ENCODE results near the gene APOD.
A peak's percentile ranks its signal among the peaks of the same experiment; 100 is the strongest.

Gene APOD

DNA sequence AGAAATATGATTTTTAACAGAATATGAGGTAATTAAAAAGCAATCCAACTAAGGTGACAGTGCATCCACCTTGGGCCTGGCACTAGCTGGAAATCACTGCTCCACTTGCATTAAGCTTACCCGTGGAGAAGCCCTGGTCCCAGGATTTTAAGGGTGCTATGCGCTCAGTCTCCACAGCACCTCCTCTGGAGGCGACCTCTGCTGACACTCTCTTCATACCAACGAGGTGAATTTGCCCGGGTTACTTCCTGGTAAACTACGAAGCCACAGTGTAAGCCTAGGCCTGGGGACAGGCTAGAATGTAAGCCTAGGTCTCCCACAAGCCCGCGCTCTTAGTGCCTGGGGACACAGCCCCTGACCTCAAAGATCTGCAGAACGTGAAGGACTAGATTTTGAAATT lies 793 bp downstream of the APOD start:
- Mint-ChIP-seq H3K9me3 (no peaks in the 10 kb centered on the region), H3K27me3 (no peaks in the 10 kb centered on the region), H3K4me1 (peaks cover 9 to 11% of the 10 kb centered on the region in 2 donors), H3K27ac (no peak overlapping the region), H3K36me3 (no peaks in the 10 kb centered on the region), H3K4me3 (no peak overlapping the region)
- no peak for ATAC-seq (replicated peaks)
- no peak for DNase-seq

GRCh38 chr3:195580744-195581443 lies 2.8 kb downstream of the APOD start:
- peaks cover 9 to 11% of the 10 kb centered on the region in 2 donors for H3K4me1 Mint-ChIP-seq
- no peak overlapping the region for H3K4me3 Mint-ChIP-seq
- H3K9me3 Mint-ChIP-seq: no peaks in the 10 kb centered on the region
- DNase-seq (no peak), ATAC-seq (replicated peaks) (no peak)
- no peaks in the 10 kb centered on the region for H3K27me3 Mint-ChIP-seq
- H3K36me3 Mint-ChIP-seq: no peaks in the 10 kb centered on the region
- no peak overlapping the region for H3K27ac Mint-ChIP-seq

DNA sequence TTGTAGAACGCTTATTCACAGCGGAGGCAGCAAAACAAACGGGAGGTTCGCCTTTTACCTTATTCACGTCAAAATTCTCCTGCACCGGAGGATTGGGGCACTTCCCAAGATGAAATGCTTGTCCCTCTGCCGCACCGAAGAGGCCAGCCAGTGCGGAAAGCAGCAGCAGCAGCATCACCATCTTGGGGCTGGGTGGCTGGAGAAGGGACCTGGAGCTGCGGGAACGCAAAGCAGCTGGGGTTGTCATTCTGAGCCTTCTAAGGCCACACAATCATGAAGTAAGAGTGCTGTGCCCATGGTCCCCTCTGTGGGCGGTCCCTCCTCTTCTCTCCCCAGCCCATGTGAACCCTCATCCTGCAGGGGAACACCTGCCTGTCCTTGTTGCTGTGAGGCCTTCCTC lies 4.5 kb downstream of the APOD start:
- no peaks in the 10 kb centered on the region for H3K27me3 Mint-ChIP-seq
- H3K9me3 Mint-ChIP-seq: no peaks in the 10 kb centered on the region
- DNase-seq (no peak), ATAC-seq (replicated peaks) (no peak)
- H3K27ac Mint-ChIP-seq: no peak overlapping the region
- no peaks in the 10 kb centered on the region for H3K36me3 Mint-ChIP-seq
- no peak overlapping the region for H3K4me3 Mint-ChIP-seq
- H3K4me1 Mint-ChIP-seq: peaks cover 9 to 11% of the 10 kb centered on the region in 2 donors

DNA sequence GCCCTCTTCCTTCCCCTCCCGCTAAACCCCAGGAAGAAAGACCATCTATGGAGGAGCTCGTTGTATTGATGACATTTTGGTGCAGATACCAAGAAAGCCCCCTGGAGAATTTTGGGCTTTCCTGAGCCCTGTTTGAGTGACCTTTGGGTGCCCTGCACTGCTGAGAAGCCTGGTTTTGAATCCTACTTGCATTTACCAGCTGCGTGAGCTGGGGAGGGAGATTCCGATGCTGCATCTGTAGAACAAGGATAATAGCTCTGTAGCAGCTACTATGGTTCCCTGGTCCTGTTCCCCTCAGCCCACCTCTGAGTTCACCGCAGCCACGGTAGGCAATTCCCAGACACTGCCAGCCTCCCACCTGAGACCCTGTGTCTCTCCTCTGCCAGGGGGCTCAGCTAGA lies 5.2 kb downstream of the APOD start:
- Mint-ChIP-seq H3K4me1 (peaks cover 9% of the 10 kb centered on the region in 2 donors), H3K27ac (no peak overlapping the region), H3K27me3 (no peaks in the 10 kb centered on the region), H3K9me3 (no peaks in the 10 kb centered on the region), H3K36me3 (no peaks in the 10 kb centered on the region), H3K4me3 (no peak overlapping the region)
- ATAC-seq (replicated peaks) (peak in 1 of 2 donors; percentile 29), DNase-seq (no peak)

GRCh38 chr3:195577645-195578177 lies 6.0 kb downstream of the APOD start:
- H3K36me3 Mint-ChIP-seq: no peaks in the 10 kb centered on the region
- DNase-seq: no peak
- no peak for ATAC-seq (replicated peaks)
- no peaks in the 10 kb centered on the region for H3K27me3 Mint-ChIP-seq
- H3K9me3 Mint-ChIP-seq: no peaks in the 10 kb centered on the region
- H3K4me1 Mint-ChIP-seq: peaks cover 9% of the 10 kb centered on the region in 2 donors
- no peak overlapping the region for H3K4me3 Mint-ChIP-seq
- no peak overlapping the region for H3K27ac Mint-ChIP-seq

- no peak overlapping the region for H3K27ac Mint-ChIP-seq
- H3K4me3 Mint-ChIP-seq: no peak overlapping the region
- DNase-seq: no peak
- peaks cover 17 to 18% of the 10 kb centered on the region in 2 donors for H3K4me1 Mint-ChIP-seq
- H3K36me3 Mint-ChIP-seq: no peaks in the 10 kb centered on the region
- no peak for ATAC-seq (replicated peaks)
- H3K9me3 Mint-ChIP-seq: no peaks in the 10 kb centered on the region
- H3K27me3 Mint-ChIP-seq: no peaks in the 10 kb centered on the region
Observed at GRCh38 chr3:195574497-195575304, 9.0 kb downstream of the APOD start.

- DNase-seq (no peak), ATAC-seq (replicated peaks) (no peak)
- Mint-ChIP-seq H3K9me3 (no peaks in the 10 kb centered on the region), H3K27ac (no peak overlapping the region), H3K4me3 (no peak overlapping the region), H3K4me1 (peaks cover 16 to 22% of the 10 kb centered on the region in 2 donors), H3K27me3 (no peaks in the 10 kb centered on the region), H3K36me3 (no peaks in the 10 kb centered on the region)
Observed at GRCh38 chr3:195573611-195574496, 9.9 kb downstream of the APOD start.

- H3K27me3 Mint-ChIP-seq: peaks cover 5 to 6% of the 10 kb centered on the region in 2 donors
- DNase-seq: no peak
- H3K36me3 Mint-ChIP-seq: no peaks in the 10 kb centered on the region
- no peak overlapping the region for H3K27ac Mint-ChIP-seq
- no peak overlapping the region for H3K4me3 Mint-ChIP-seq
- ATAC-seq (replicated peaks): no peak
- peaks cover 13 to 24% of the 10 kb centered on the region in 2 donors for H3K4me1 Mint-ChIP-seq
- no peaks in the 10 kb centered on the region for H3K9me3 Mint-ChIP-seq
Observed at GRCh38 chr3:195571361-195571760, 12.4 kb downstream of the APOD start.

DNA sequence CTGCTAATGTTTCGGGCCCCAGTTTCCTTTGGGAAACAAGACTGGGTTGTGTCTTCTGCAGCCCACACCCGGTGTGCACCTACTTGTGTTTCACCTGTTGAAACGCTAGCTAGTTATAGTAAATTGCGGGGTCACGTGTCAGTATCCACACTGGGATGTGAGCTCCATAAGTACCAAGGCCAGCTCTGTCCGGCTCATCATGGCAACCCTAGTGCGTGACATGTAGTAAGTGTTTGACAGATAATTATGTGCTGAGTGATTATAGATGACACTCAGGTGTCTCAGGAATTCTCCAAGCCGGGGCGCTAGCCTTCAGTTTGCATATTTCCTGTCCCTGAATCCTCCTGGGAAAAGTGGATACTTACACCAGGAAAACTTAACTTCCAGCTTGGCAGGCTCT lies 12.8 kb downstream of the APOD start:
- no peak overlapping the region for H3K4me3 Mint-ChIP-seq
- peaks cover 13 to 26% of the 10 kb centered on the region in 2 donors for H3K4me1 Mint-ChIP-seq
- ATAC-seq (replicated peaks): no peak
- DNase-seq: no peak
- no peaks in the 10 kb centered on the region for H3K36me3 Mint-ChIP-seq
- no peaks in the 10 kb centered on the region for H3K9me3 Mint-ChIP-seq
- H3K27ac Mint-ChIP-seq: no peak overlapping the region
- peaks cover 6 to 8% of the 10 kb centered on the region in 2 donors for H3K27me3 Mint-ChIP-seq

DNA sequence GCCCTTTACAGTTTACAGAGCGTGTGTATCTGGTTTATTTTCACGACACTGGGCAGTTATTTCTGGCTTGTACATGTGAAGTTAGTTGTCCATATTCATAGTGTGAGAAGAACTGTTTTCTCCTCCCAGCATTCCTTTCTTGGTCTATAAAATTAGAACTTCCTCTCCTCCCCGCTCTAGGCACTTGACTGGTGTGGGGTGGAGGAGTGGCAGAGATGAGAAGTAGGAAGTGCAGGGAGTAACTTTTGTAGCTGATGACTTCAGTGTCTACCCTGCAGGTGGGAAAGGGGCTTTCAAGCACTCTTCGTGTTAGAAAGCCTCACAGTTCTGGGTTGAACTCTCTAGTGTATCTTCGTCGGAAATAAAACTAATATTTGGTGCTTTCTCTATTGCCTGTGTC lies 13.4 kb downstream of the APOD start:
- DNase-seq: no peak
- no peak overlapping the region for H3K4me3 Mint-ChIP-seq
- no peaks in the 10 kb centered on the region for H3K36me3 Mint-ChIP-seq
- peaks cover 13 to 26% of the 10 kb centered on the region in 2 donors for H3K4me1 Mint-ChIP-seq
- no peak overlapping the region for H3K27ac Mint-ChIP-seq
- H3K9me3 Mint-ChIP-seq: no peaks in the 10 kb centered on the region
- peaks cover 6 to 8% of the 10 kb centered on the region in 2 donors for H3K27me3 Mint-ChIP-seq
- peak in 1 of 2 donors; percentile 34 for ATAC-seq (replicated peaks)

DNA sequence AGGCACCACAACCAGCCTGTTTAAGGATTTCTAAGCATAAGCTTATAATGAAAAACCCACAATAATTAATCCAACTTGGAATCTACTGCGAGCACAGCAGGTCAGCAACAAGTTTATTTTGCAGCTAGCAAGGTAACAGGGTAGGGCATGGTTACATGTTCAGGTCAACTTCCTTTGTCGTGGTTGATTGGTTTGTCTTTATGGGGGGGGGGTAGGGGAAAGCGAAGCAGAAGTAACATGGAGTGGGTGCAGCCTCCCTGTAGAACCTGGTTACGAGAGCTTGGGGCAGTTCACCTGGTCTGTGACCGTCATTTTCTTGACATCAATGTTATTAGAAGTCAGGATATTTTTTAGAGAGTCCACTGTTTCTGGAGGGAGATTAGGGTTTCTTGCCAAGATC lies 15.1 kb downstream of the APOD start:
- Mint-ChIP-seq H3K4me1 (peaks cover 13 to 26% of the 10 kb centered on the region in 2 donors), H3K4me3 (no peak overlapping the region), H3K36me3 (no peaks in the 10 kb centered on the region), H3K9me3 (no peaks in the 10 kb centered on the region), H3K27me3 (peaks cover 6 to 8% of the 10 kb centered on the region in 2 donors), H3K27ac (no peak overlapping the region)
- ATAC-seq (replicated peaks) (no peak), DNase-seq (no peak)

- ATAC-seq (replicated peaks) (no peak), DNase-seq (no peak)
- Mint-ChIP-seq H3K36me3 (no peaks in the 10 kb centered on the region), H3K27me3 (peaks cover 6 to 8% of the 10 kb centered on the region in 2 donors), H3K27ac (no peak overlapping the region), H3K4me1 (peaks cover 13 to 26% of the 10 kb centered on the region in 2 donors), H3K9me3 (no peaks in the 10 kb centered on the region), H3K4me3 (no peak overlapping the region)
Observed at GRCh38 chr3:195566797-195567196, 16.9 kb downstream of the APOD start.

DNA sequence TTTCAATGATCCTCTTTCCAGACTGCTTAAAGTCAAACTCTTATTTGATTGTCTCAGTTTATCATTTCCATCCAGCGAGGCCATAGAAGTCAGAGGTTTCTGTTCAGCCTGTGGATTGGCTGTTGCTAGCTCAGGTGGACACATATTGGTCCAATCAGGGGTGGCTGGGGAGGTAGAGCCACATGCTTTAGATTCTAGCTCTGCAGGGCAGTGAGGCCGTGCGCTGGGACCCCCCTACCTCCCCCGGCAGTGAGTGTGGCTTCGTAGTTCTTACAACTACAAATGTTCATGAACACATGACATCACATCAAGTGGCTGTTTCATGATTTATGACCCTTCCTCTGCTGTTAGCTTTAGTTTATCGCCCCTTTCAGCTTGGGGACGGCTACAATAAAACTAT lies 18.0 kb downstream of the APOD start:
- H3K27ac Mint-ChIP-seq: no peak overlapping the region
- ATAC-seq (replicated peaks) (no peak), DNase-seq (no peak)
- H3K36me3 Mint-ChIP-seq: no peaks in the 10 kb centered on the region
- peaks cover 12 to 25% of the 10 kb centered on the region in 2 donors for H3K4me1 Mint-ChIP-seq
- H3K27me3 Mint-ChIP-seq: peaks cover 6 to 8% of the 10 kb centered on the region in 2 donors
- no peaks in the 10 kb centered on the region for H3K9me3 Mint-ChIP-seq
- no peak overlapping the region for H3K4me3 Mint-ChIP-seq

GRCh38 chr3:195563317-195563716 lies 20.4 kb downstream of the APOD start:
- no peak overlapping the region for H3K27ac Mint-ChIP-seq
- ATAC-seq (replicated peaks): no peak
- no peaks in the 10 kb centered on the region for H3K36me3 Mint-ChIP-seq

More at GRCh38 chr3:195563317-195563716, 20.4 kb downstream of the APOD start:
- H3K27me3 Mint-ChIP-seq: peaks cover 6 to 8% of the 10 kb centered on the region in 2 donors
- H3K9me3 Mint-ChIP-seq: no peaks in the 10 kb centered on the region
- no peak for DNase-seq
- peaks cover 0 to 12% of the 10 kb centered on the region in 2 donors for H3K4me1 Mint-ChIP-seq
- no peak overlapping the region for H3K4me3 Mint-ChIP-seq

All from stimulated activated naive B cell treated with anti-CD40 and anti-IgM and Interleukin-4, amounts not matched to agents 10 μg/mL and 1 μg/mL and 100 μg/mL, for 72 hours (primary cell).